GOT3 (cell line): ENCODE results near the gene HMX3.

ENCODE experiments used
- DNase-seq: peaks from one replicate; lab custom pipeline; 2025; ENCODE audit warnings: mixed read lengths; lab: John Stamatoyannopoulos, UW

The HMX3 gene

GRCh38 chr10:123135415-123136141 is at the start of gene HMX3:
Gene HMX3, plus strand, starts transcription at chr10:123135970. Its CDS starts 81 bp downstream, at chr10:123136051.
- DNase-seq, result no peak

- no peak for DNase-seq
Measured at GRCh38 chr10:123086281-123086680, 49.5 kb upstream of the HMX3 start.

GRCh38 chr10:123087348-123087747 is 48.4 kb upstream of the HMX3 start:
- DNase-seq, result no peak

GRCh38 chr10:123087786-123088185 is 48.0 kb upstream of the HMX3 start:
- DNase-seq, result no peak

- no peak for DNase-seq
Measured at GRCh38 chr10:123092635-123093414, 42.9 kb upstream of the HMX3 start.

- no peak for DNase-seq
Measured at GRCh38 chr10:123093489-123093888, 42.3 kb upstream of the HMX3 start.

- no peak for DNase-seq
Measured at GRCh38 chr10:123096452-123096851, 39.3 kb upstream of the HMX3 start.

- no peak for DNase-seq
Measured at GRCh38 chr10:123097039-123097438, 38.7 kb upstream of the HMX3 start.

- no peak for DNase-seq
Measured at GRCh38 chr10:123100030-123100762, 35.6 kb upstream of the HMX3 start.

GRCh38 chr10:123101872-123102271 is 33.9 kb upstream of the HMX3 start:
- no peak for DNase-seq

GRCh38 chr10:123102673-123103072 is 33.1 kb upstream of the HMX3 start:
- DNase-seq, result no peak

- DNase-seq, result no peak
Measured at GRCh38 chr10:123103944-123104343, 31.8 kb upstream of the HMX3 start.

GRCh38 chr10:123109466-123109865 is 26.3 kb upstream of the HMX3 start:
- no peak for DNase-seq

- DNase-seq, result no peak
Measured at GRCh38 chr10:123117644-123118417, 17.9 kb upstream of the HMX3 start.

- no peak for DNase-seq
Measured at GRCh38 chr10:123119081-123119480, 16.7 kb upstream of the HMX3 start.

- DNase-seq, result no peak
Measured at GRCh38 chr10:123126246-123126645, 9.5 kb upstream of the HMX3 start.

- DNase-seq, result no peak
Measured at GRCh38 chr10:123129618-123130271, 6.0 kb upstream of the HMX3 start.

- peak; percentile 34 for DNase-seq
Measured at GRCh38 chr10:123132576-123133477, 2.9 kb upstream of the HMX3 start.

- no peak for DNase-seq
Measured at GRCh38 chr10:123133541-123134342, 2.0 kb upstream of the HMX3 start.
